CD4-positive, alpha-beta memory T cell (primary cell): ENCODE data around the gene COL10A1. TPM values are rescaled to one million over a fixed set of nuclear protein-coding genes. Genes with fewer than 3 reads are reported as not detected.

ENCODE experiments used
- CTCF ChIA-PET: fragments of 350-600 bp; sonication (Branson Sonifier 250); formaldehyde crosslinking; loops from one replicate; lab custom pipeline; 2021; ENCODE audit warnings: inconsistent platforms; ENCODE audit not compliant: partially characterized antibody; lab: Charles Lee
- POLR2A ChIA-PET: fragments of 350-600 bp; sonication (Branson Sonifier 250); formaldehyde crosslinking; loops from one replicate; lab custom pipeline; 2021; ENCODE audit not compliant: partially characterized antibody; lab: Charles Lee
- DNase-seq, 5 donors: peaks; one replicate each; pipeline versions ENCODE4 v3.0.0 to v3.0.0-alpha.2; 2020 to 2022; ENCODE audit warnings: mixed read lengths in 1 of 5
- H3K27ac ChIP-seq: one replicate; pipeline ENCODE4 v1.7.0; 2013; ENCODE audit warnings: low read depth, low read length
- H3K27me3 ChIP-seq: 2 replicates; pipeline ENCODE4 v1.7.0; 2013; ENCODE audit warnings: mild to moderate bottlenecking, low read length, moderate library complexity; ENCODE audit not compliant: insufficient read depth
- H3K36me3 ChIP-seq: 2 replicates; pipeline ENCODE4 v1.7.0; 2013; ENCODE audit warnings: mild to moderate bottlenecking, low read length, moderate library complexity; ENCODE audit not compliant: insufficient read depth
- H3K4me1 ChIP-seq: 2 replicates; pipeline ENCODE4 v1.7.0; 2013; ENCODE audit warnings: mild to moderate bottlenecking, low read length, moderate library complexity; ENCODE audit not compliant: insufficient read depth
- H3K4me3 ChIP-seq, 2 donors: one replicate each; pipeline ENCODE4 v1.7.0; 2013; ENCODE audit warnings: low read length in 2 of 2, mild to moderate bottlenecking in 1 of 2
- H3K9me3 ChIP-seq, 2 donors: one replicate each; pipeline ENCODE4 v1.7.0; 2013; ENCODE audit warnings: low read length in 2 of 2, control low read depth in 1 of 2; ENCODE audit not compliant: control insufficient read depth in 1 of 2
- H3K27ac Mint-ChIP-seq, 7 donors: one replicate each; pipeline ENCODE4 v1.8.0; 2020 to 2021; ENCODE audit warnings: mixed read lengths in 7 of 7, mild to moderate bottlenecking in 6 of 7, inconsistent platforms in 3 of 7, moderate library complexity in 3 of 7
- H3K27me3 Mint-ChIP-seq, 2 donors: one replicate each; pipeline ENCODE4 v1.8.0; 2020 to 2021; ENCODE audit warnings: mixed read lengths in 2 of 2
- H3K36me3 Mint-ChIP-seq, 2 donors: one replicate each; pipeline ENCODE4 v1.8.0; 2020 to 2021; ENCODE audit warnings: mixed read lengths in 2 of 2, inconsistent platforms in 1 of 2, mild to moderate bottlenecking in 1 of 2
- H3K4me1 Mint-ChIP-seq, 4 donors: one replicate each; pipeline ENCODE4 v1.8.0; 2020 to 2021; ENCODE audit warnings: mixed read lengths in 4 of 4, mild to moderate bottlenecking in 1 of 4
- H3K4me3 Mint-ChIP-seq, 8 donors: one replicate each; pipeline ENCODE4 v1.8.0; 2020 to 2021; ENCODE audit warnings: mixed read lengths in 8 of 8, mild to moderate bottlenecking in 7 of 8, moderate library complexity in 6 of 8, inconsistent platforms in 3 of 8
- H3K9me3 Mint-ChIP-seq, 8 donors: one replicate each; pipeline ENCODE4 v1.8.0; 2020 to 2021; ENCODE audit warnings: mixed read lengths in 8 of 8, mild to moderate bottlenecking in 5 of 8, inconsistent platforms in 3 of 8, moderate library complexity in 1 of 8
- intact Hi-C: fragments of 100-400 bp; cut with micrococcal nuclease; formaldehyde crosslinking; loops from one replicate; pipeline ENCODE4 v1.15.1; 2023
- polyA plus RNA-seq, 2 donors: library from polyadenylated mRNA; unstranded; fragments of 300-500 nt; fragmentation: Illumina TruSeq; gene quantifications; one replicate each; pipeline ENCODE4 v1.2.3, GENCODE V29; 2021
- total RNA-seq, 2 experiments: library from RNA; stranded (reverse); gene quantifications; one replicate each; pipeline ENCODE4 v1.2.3, GENCODE V29; 2021

The COL10A1 gene
- total and polyA plus RNA-seq, 4 experiments from 2014 or later = not detected

DNA sequence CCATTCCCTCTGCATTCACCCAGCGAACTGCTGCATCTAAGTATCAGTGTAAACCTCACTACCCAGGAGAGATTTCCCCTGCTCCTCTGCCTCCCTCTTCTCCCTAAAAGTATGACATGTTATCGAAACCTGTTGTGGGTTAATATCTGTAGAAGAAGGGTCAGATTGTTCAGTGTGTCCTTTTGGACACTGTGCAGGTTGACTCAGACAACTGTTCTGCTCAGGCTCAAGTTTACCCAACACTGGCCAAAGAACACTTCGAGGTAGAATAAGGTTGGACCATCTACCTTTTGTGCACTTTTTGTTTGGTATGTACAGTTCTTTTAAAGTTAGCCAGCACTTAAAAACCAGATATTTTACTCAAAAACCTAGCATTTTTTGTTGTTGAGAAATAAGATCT is 20.7 kb downstream of the COL10A1 start:
- H3K4me3 ChIP-seq = no peak overlapping the region
- H3K4me1 ChIP-seq = peaks cover 50% of the 10 kb centered on the region
- H3K27ac ChIP-seq = no peak overlapping the region
- Mint-ChIP-seq H3K27ac (peak overlapping the region in 3 of 7 donors; percentile 10 to 68 (median 23)), H3K4me3 (peak overlapping the region in 1 of 8 donors; percentile 64), H3K27me3 (no peaks in the 10 kb centered on the region), H3K36me3 (peaks cover 28 to 41% of the 10 kb centered on the region in 2 donors), H3K9me3 (no peaks in the 10 kb centered on the region), H3K4me1 (peaks cover 43 to 62% (median 51%) of the 10 kb centered on the region in 4 donors)
- H3K36me3 ChIP-seq = peaks cover 16% of the 10 kb centered on the region
- CTCF ChIA-PET = interaction anchor here (2.1 kb wide), 1 partner anchor 8 kb away, joined by 6 read pairs; no protein-coding TSS in a partner anchor
- H3K27me3 ChIP-seq = no peaks in the 10 kb centered on the region
- no peaks in the 10 kb centered on the region for H3K9me3 ChIP-seq
- POLR2A ChIA-PET = no interaction called here
- intact Hi-C loops = loop anchor here (10.0 kb wide), 1 partner anchor 150 kb away; the partner anchor contains the start of gene TSPYL4
- no peak for DNase-seq

GRCh38 chr6:116104636-116105035 is 21.3 kb downstream of the COL10A1 start:
- no peaks in the 10 kb centered on the region for H3K27me3 ChIP-seq
- peaks cover 14% of the 10 kb centered on the region for H3K36me3 ChIP-seq
- peaks cover 25 to 38% of the 10 kb centered on the region in 2 donors for H3K36me3 Mint-ChIP-seq
- H3K27ac Mint-ChIP-seq = peak overlapping the region in 1 of 7 donors; percentile 19
- no peaks in the 10 kb centered on the region for H3K9me3 ChIP-seq
- H3K4me3 ChIP-seq = no peak overlapping the region
- H3K27me3 Mint-ChIP-seq = no peaks in the 10 kb centered on the region
- no peak for DNase-seq
- H3K4me3 Mint-ChIP-seq = peak overlapping the region in 2 of 8 donors; percentile 1 to 64
- intact Hi-C loops = loop anchor here (10.0 kb wide), 1 partner anchor 150 kb away; the partner anchor contains the start of gene TSPYL4
- H3K27ac ChIP-seq = no peak overlapping the region
- POLR2A ChIA-PET = no interaction called here
- H3K9me3 Mint-ChIP-seq = no peaks in the 10 kb centered on the region
- peaks cover 46 to 68% (median 55%) of the 10 kb centered on the region in 4 donors for H3K4me1 Mint-ChIP-seq
- H3K4me1 ChIP-seq = peaks cover 55% of the 10 kb centered on the region
- CTCF ChIA-PET = interaction anchor here (1.2 to 2.1 kb wide), 2 partner anchors 8 to 430 kb away, joined by 3 to 6 read pairs; no protein-coding TSS in a partner anchor

- Mint-ChIP-seq H3K4me3 (peak overlapping the region in 7 of 8 donors; percentile 5 to 98 (median 47)), H3K27me3 (no peaks in the 10 kb centered on the region), H3K27ac (peak overlapping the region in 6 of 7 donors; percentile 3 to 54 (median 20)), H3K9me3 (no peaks in the 10 kb centered on the region), H3K4me1 (peaks cover 46 to 63% (median 53%) of the 10 kb centered on the region in 4 donors), H3K36me3 (peaks cover 10 to 21% of the 10 kb centered on the region in 2 donors)
- DNase-seq = no peak
- intact Hi-C loops = loop anchor here (10.0 kb wide), 1 partner anchor 152 kb away; the partner anchor contains the start of gene TSPYL4
- Histone ChIP-seq H3K9me3 (no peaks in the 10 kb centered on the region), H3K27me3 (no peaks in the 10 kb centered on the region), H3K36me3 (no peaks in the 10 kb centered on the region), H3K27ac (no peak overlapping the region), H3K4me3 (no peak overlapping the region), H3K4me1 (peaks cover 55% of the 10 kb centered on the region)
- CTCF ChIA-PET = interaction anchor here (2.9 kb wide), 1 partner anchor 9 kb away, joined by 11 read pairs; no protein-coding TSS in a partner anchor
- POLR2A ChIA-PET = interaction anchor here (0.8 kb wide), 1 partner anchor 9 kb away, joined by 4 read pairs; no protein-coding TSS in a partner anchor
These were observed 23.1 kb downstream of the COL10A1 start for GRCh38 chr6:116102873-116103272.

DNA sequence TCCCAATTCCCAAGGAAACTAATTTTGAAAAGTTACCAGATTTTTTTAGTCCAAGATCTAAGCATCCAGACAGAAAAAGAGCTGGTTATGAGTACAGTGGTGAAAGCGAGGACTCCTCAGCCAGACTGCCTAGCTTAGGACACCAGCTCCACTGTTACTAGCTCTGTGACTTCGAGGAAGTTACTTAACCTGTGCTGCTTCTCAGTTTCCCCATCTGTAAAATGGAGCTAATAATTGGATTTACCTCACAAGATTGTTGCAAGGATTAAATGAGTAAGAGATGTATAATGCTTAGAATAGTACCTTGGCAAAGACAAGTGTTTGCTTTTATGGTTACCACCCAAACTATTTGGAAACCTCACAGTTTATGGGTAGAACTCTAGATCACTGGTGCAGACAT is 24.1 kb downstream of the COL10A1 start:
- no peaks in the 10 kb centered on the region for H3K27me3 Mint-ChIP-seq
- H3K27ac ChIP-seq = peak overlapping the region; percentile 86
- peaks cover 0 to under 1% (median under 1%) of the 10 kb centered on the region in 8 donors for H3K9me3 Mint-ChIP-seq
- peak overlapping the region; percentile 94 to 99 (median 98) for H3K4me3 Mint-ChIP-seq
- peak overlapping the region; percentile 63 to 71 for H3K4me3 ChIP-seq
- peak overlapping the region; percentile 89 to 97 (median 93) for H3K27ac Mint-ChIP-seq
- no peaks in the 10 kb centered on the region for H3K9me3 ChIP-seq
- no peaks in the 10 kb centered on the region for H3K36me3 ChIP-seq
- H3K4me1 Mint-ChIP-seq = peaks cover 46 to 63% (median 53%) of the 10 kb centered on the region in 4 donors
- intact Hi-C loops = loop anchor here (1.0 to 10.0 kb wide), 3 partner anchors 153 to 1501 kb away; partner anchors contain the start of genes GOPC, RWDD1 and TSPYL4
- CTCF ChIA-PET = interaction anchor here (0.8 to 2.9 kb wide), 5 partner anchors 11 to 167 kb away, joined by 3 to 11 read pairs (median 5); no protein-coding TSS in a partner anchor
- H3K36me3 Mint-ChIP-seq = peaks cover 7 to 16% of the 10 kb centered on the region in 2 donors
- no peaks in the 10 kb centered on the region for H3K27me3 ChIP-seq
- DNase-seq = no peak
- POLR2A ChIA-PET = interaction anchor here (1.7 to 2.2 kb wide), 4 partner anchors 15 to 579 kb away, joined by 5 to 26 read pairs (median 12); partner anchors contain the start of genes KPNA5, RWDD1 and TSPYL1
- peaks cover 55% of the 10 kb centered on the region for H3K4me1 ChIP-seq

DNA sequence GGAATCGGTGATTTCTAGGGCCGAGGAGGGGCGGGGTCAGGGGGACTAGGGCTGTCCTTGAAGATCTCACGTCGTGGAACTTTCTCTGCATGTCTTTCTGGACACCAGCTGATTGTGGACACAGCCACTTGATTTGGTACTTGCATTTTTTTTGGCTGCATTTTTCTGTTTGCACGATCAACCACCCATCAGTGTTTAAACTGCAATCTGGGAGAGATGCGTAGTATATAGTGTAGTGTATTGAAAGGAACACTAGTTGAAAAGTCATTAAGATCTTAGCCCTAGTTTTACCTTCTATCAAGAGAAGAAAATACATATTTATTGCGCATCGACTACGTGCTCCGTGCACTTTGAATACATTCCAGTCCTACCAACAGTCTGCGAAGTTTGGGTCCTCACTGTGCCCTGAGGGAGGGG is 24.6 kb downstream of the COL10A1 start:
- DNase-seq = no peak
- POLR2A ChIA-PET = interaction anchor here (1.0 to 2.2 kb wide), 8 partner anchors 12 to 579 kb away, joined by 3 to 26 read pairs (median 6); partner anchors contain the start of genes KPNA5, RWDD1, TSPYL1 and TSPYL4
- Mint-ChIP-seq H3K27me3 (no peaks in the 10 kb centered on the region), H3K4me1 (peaks cover 46 to 63% (median 53%) of the 10 kb centered on the region in 4 donors), H3K4me3 (peak overlapping the region; percentile 94 to 99 (median 98)), H3K27ac (peak overlapping the region; percentile 89 to 97 (median 93)), H3K36me3 (peaks cover 7 to 14% of the 10 kb centered on the region in 2 donors), H3K9me3 (peaks cover 0 to 6% (median 2%) of the 10 kb centered on the region in 8 donors)
- H3K36me3 ChIP-seq = no peaks in the 10 kb centered on the region
- H3K4me3 ChIP-seq = peak overlapping the region; percentile 63 to 71
- no peaks in the 10 kb centered on the region for H3K27me3 ChIP-seq
- H3K9me3 ChIP-seq = no peaks in the 10 kb centered on the region
- CTCF ChIA-PET = interaction anchor here (0.8 to 2.9 kb wide), 6 partner anchors 8 to 167 kb away, joined by 3 to 11 read pairs (median 4); no protein-coding TSS in a partner anchor
- H3K27ac ChIP-seq = peak overlapping the region; percentile 86
- intact Hi-C loops = loop anchor here (1.0 to 10.0 kb wide), 3 partner anchors 153 to 1501 kb away; partner anchors contain the start of genes GOPC, RWDD1 and TSPYL4
- peaks cover 55% of the 10 kb centered on the region for H3K4me1 ChIP-seq

DNA sequence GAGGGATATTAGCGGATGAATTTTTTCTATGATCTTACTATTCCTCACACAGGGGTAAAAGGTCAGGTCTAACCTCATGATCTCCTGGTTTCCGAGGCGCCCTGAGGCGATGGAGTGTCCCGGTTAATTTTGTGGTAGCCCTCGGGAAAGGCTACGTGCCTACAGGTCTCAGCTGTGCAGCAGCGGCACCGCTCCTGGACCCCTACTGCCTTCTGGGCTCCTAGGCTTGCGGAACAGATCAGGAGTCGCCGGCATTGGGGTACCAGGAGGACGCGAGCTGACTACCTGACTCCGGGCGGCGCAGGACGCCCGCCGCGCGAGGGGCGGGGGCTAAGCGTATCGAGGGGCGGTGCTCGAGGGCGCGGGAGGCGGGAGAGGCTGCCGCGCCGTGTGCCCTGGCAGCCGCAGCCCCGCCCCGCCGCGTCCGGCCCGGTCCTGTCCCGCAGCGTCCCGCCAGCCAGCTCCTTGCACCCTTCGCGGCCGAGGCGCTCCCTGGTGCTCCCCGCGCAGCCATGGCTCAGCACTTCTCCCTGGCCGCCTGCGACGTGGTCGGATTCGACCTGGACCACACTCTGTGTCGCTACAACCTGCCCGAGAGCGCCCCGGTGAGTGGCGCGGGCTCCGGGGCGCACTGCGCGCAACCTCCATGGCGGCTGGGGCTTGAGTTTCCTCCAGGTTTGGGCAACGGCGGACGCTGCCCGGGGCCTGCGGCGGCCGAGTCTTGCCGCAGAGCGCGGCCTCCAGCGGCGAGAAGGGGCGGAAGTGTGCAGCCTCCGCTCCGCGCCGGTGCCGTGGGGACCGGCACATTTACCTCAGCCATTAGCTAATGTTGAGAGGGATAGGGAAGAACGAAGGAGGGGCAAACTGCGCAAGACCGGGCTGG is 25.3 kb downstream of the COL10A1 start, which contains the start of gene NT5DC1:
TSS of gene NT5DC1 (plus strand) at position 435 of the 883 bp plus-strand sequence. CDS start at position 513, 78 bp downstream.
- Histone ChIP-seq H3K27ac (peak within 1 kb of the TSS; percentile 86), H3K36me3 (no peaks in the 10 kb centered on the region), H3K4me3 (peak within 1 kb of the TSS; percentile 66 to 71), H3K4me1 (peaks cover 49% of the 10 kb centered on the region), H3K27me3 (no peaks in the 10 kb centered on the region), H3K9me3 (no peaks in the 10 kb centered on the region)
- H3K27ac Mint-ChIP-seq = peak within 1 kb of the TSS; percentile 89 to 97 (median 93)
- peak; percentile 81 to 86 (median 84) for DNase-seq
- CTCF ChIA-PET = interaction anchor here (0.8 to 1.9 kb wide), 6 partner anchors 9 to 168 kb away, joined by 3 to 5 read pairs (median 4); no protein-coding TSS in a partner anchor
- peaks cover 7 to 12% of the 10 kb centered on the region in 2 donors for H3K36me3 Mint-ChIP-seq
- POLR2A ChIA-PET = interaction anchor here (0.7 to 2.2 kb wide), 12 partner anchors 9 to 580 kb away, joined by 3 to 26 read pairs (median 4); partner anchors contain the start of genes KPNA5, RWDD1, TSPYL1 and TSPYL4
- intact Hi-C loops = loop anchor here (1.0 to 10.0 kb wide), 5 partner anchors 154 to 1502 kb away; partner anchors contain the start of genes GOPC, KPNA5, RWDD1 and TSPYL1
- peaks cover 44 to 57% (median 48%) of the 10 kb centered on the region in 4 donors for H3K4me1 Mint-ChIP-seq
- H3K4me3 Mint-ChIP-seq = peak within 1 kb of the TSS; percentile 94 to 99 (median 98)
- peaks cover 0 to 11% (median 8%) of the 10 kb centered on the region in 8 donors for H3K9me3 Mint-ChIP-seq
- H3K27me3 Mint-ChIP-seq = no peaks in the 10 kb centered on the region
